ENCODE data around the gene LYRM4.

LYRM4 gene

DNA sequence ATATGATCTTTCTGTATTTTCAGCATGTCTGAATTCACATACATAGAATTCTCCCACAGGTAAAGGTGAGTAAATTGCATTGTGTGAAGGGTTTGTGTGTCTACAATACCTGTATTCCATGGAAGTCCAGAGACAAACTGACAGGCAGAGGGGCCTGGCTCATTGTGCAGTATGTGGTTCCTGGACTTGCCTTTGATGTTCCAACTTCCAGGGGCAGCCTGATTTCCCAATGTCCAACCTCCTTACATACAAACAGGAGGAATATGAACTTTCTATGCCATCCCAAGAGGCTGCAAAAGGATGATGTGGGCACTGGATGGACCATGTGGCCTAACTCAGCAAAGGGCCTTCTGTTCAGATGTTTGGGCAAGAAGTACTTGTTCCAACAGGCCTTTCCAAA, 58.5 kb downstream of the LYRM4 start:
- Histone ChIP-seq H3K4me3 (ENCODE audit: insufficient read depth in 1 of 2, low read depth in 1 of 2, low read length in 2 of 2) (no peak overlapping the region), H4K91ac (ENCODE audit: low read length) (no peak overlapping the region), H2BK120ac (ENCODE audit: low read depth, low read length) (no peak overlapping the region), H2BK15ac (ENCODE audit: low read depth, poor library complexity, severe bottlenecking) (no peak overlapping the region), H3K36me3 (ENCODE audit: control insufficient read depth in 1 of 2, insufficient read depth in 2 of 2, low read depth in 1 of 2, low read length in 2 of 2) (peaks cover 0 to 5% of the 10 kb centered on the region in 2 experiments), H2BK5ac (ENCODE audit: low read depth, low read length, poor library complexity, severe bottlenecking) (no peak overlapping the region), H3K4me2 (ENCODE audit: low read length, poor library complexity, severe bottlenecking) (no peak overlapping the region), H3K79me1 (replicated peaks; ENCODE audit: low read length, poor library complexity, severe bottlenecking) (peaks cover 33% of the 10 kb centered on the region), H2AK5ac (ENCODE audit: low read length, severe bottlenecking) (no peak overlapping the region), H3K27ac (ENCODE audit: low read length, poor library complexity, severe bottlenecking) (no peak overlapping the region), H3K4me1 (ENCODE audit: control insufficient read depth, insufficient read depth, low read depth, low read length) (peaks cover 7% of the 10 kb centered on the region), H3K27me3 (ENCODE audit: control insufficient read depth in 1 of 2, insufficient read depth in 1 of 2, low read length in 2 of 2) (no peaks in the 10 kb centered on the region), H3K18ac (ENCODE audit: low read depth in 1 of 2, low read length in 2 of 2) (no peak overlapping the region), H3K14ac (ENCODE audit: low read length in 2 of 2) (no peak overlapping the region), H4K8ac (ENCODE audit: low read length) (no peak overlapping the region), H2BK12ac (ENCODE audit: low read length in 2 of 2) (no peak overlapping the region), H3K9ac (ENCODE audit: low read length) (no peak overlapping the region), H3K9me3 (ENCODE audit: control insufficient read depth, low read length) (no peaks in the 10 kb centered on the region), H3K23ac (ENCODE audit: low read length in 2 of 2) (no peak overlapping the region), H3K4ac (ENCODE audit: low read depth in 1 of 2, low read length in 2 of 2) (no peak overlapping the region), H2AFZ (ENCODE audit: low read depth, low read length) (no peak overlapping the region)
- no peak for DNase-seq

GRCh38 chr6:5201271-5201670, 59.5 kb downstream of the LYRM4 start:
- Histone ChIP-seq H2BK12ac (ENCODE audit: low read length in 2 of 2) (no peak overlapping the region), H3K9me3 (ENCODE audit: control insufficient read depth, low read length) (no peaks in the 10 kb centered on the region), H2BK5ac (ENCODE audit: low read depth, low read length, poor library complexity, severe bottlenecking) (no peak overlapping the region), H3K14ac (ENCODE audit: low read length in 2 of 2) (no peak overlapping the region), H3K4me2 (ENCODE audit: low read length, poor library complexity, severe bottlenecking) (no peak overlapping the region), H2AFZ (ENCODE audit: low read depth, low read length) (no peak overlapping the region), H3K4me3 (ENCODE audit: insufficient read depth in 1 of 2, low read depth in 1 of 2, low read length in 2 of 2) (no peak overlapping the region), H4K8ac (ENCODE audit: low read length) (no peak overlapping the region), H2AK5ac (ENCODE audit: low read length, severe bottlenecking) (no peak overlapping the region), H2BK15ac (ENCODE audit: low read depth, poor library complexity, severe bottlenecking) (no peak overlapping the region), H3K27ac (ENCODE audit: low read length, poor library complexity, severe bottlenecking) (no peak overlapping the region), H3K4ac (ENCODE audit: low read depth in 1 of 2, low read length in 2 of 2) (no peak overlapping the region), H3K79me1 (replicated peaks; ENCODE audit: low read length, poor library complexity, severe bottlenecking) (peaks cover 33% of the 10 kb centered on the region), H4K91ac (ENCODE audit: low read length) (no peak overlapping the region), H3K9ac (ENCODE audit: low read length) (no peak overlapping the region), H3K36me3 (ENCODE audit: control insufficient read depth in 1 of 2, insufficient read depth in 2 of 2, low read depth in 1 of 2, low read length in 2 of 2) (peaks cover 0 to 5% of the 10 kb centered on the region in 2 experiments), H3K27me3 (ENCODE audit: control insufficient read depth in 1 of 2, insufficient read depth in 1 of 2, low read length in 2 of 2) (no peaks in the 10 kb centered on the region), H3K18ac (ENCODE audit: low read depth in 1 of 2, low read length in 2 of 2) (no peak overlapping the region), H2BK120ac (ENCODE audit: low read depth, low read length) (no peak overlapping the region), H3K4me1 (ENCODE audit: control insufficient read depth, insufficient read depth, low read depth, low read length) (peaks cover 7% of the 10 kb centered on the region), H3K23ac (ENCODE audit: low read length in 2 of 2) (no peak overlapping the region)
- no peak for DNase-seq
- WGBS: 93% methylated on average over 5 of the region's 5 CpGs

- no peak for DNase-seq
- Histone ChIP-seq H3K9me3 (ENCODE audit: control insufficient read depth, low read length) (no peaks in the 10 kb centered on the region), H3K9ac (ENCODE audit: low read length) (no peak overlapping the region), H3K36me3 (ENCODE audit: control insufficient read depth in 1 of 2, insufficient read depth in 2 of 2, low read depth in 1 of 2, low read length in 2 of 2) (peaks cover 0 to 8% of the 10 kb centered on the region in 2 experiments), H3K4ac (ENCODE audit: low read depth in 1 of 2, low read length in 2 of 2) (no peak overlapping the region), H3K18ac (ENCODE audit: low read depth in 1 of 2, low read length in 2 of 2) (no peak overlapping the region), H2BK15ac (ENCODE audit: low read depth, poor library complexity, severe bottlenecking) (no peak overlapping the region), H3K27me3 (ENCODE audit: control insufficient read depth in 1 of 2, insufficient read depth in 1 of 2, low read length in 2 of 2) (no peaks in the 10 kb centered on the region), H3K4me3 (ENCODE audit: insufficient read depth in 1 of 2, low read depth in 1 of 2, low read length in 2 of 2) (no peak overlapping the region), H4K91ac (ENCODE audit: low read length) (no peak overlapping the region), H3K27ac (ENCODE audit: low read length, poor library complexity, severe bottlenecking) (no peak overlapping the region), H2AK5ac (ENCODE audit: low read length, severe bottlenecking) (no peak overlapping the region), H2BK120ac (ENCODE audit: low read depth, low read length) (no peak overlapping the region), H3K4me2 (ENCODE audit: low read length, poor library complexity, severe bottlenecking) (no peak overlapping the region), H3K23ac (ENCODE audit: low read length in 2 of 2) (no peak overlapping the region), H2AFZ (ENCODE audit: low read depth, low read length) (no peak overlapping the region), H3K79me1 (replicated peaks; ENCODE audit: low read length, poor library complexity, severe bottlenecking) (peaks cover 39% of the 10 kb centered on the region), H2BK12ac (ENCODE audit: low read length in 2 of 2) (no peak overlapping the region), H3K14ac (ENCODE audit: low read length in 2 of 2) (no peak overlapping the region), H3K4me1 (ENCODE audit: control insufficient read depth, insufficient read depth, low read depth, low read length) (no peaks in the 10 kb centered on the region), H2BK5ac (ENCODE audit: low read depth, low read length, poor library complexity, severe bottlenecking) (no peak overlapping the region), H4K8ac (ENCODE audit: low read length) (no peak overlapping the region)
Measured at GRCh38 chr6:5199702-5200101, 61.0 kb downstream of the LYRM4 start.

DNA sequence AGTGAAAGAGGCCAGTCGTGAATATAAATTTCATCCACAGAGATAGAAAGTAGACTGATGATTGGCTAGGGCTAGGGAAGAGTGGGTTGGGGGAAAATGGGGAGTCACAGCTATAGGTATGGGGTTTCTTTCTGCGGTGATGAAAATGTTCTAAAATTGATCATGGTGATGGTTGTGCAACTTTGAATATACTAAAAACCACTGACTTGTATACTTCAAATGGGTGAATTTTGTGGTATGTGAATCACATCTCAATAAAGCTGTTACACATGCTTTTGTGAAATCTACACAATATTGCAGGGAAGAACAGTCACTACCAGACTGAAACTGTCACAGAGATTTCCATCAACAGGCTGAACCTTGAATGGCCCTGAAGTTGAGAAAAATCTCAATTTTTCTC, 61.5 kb downstream of the LYRM4 start:
- H4K91ac ChIP-seq (ENCODE audit: low read length): no peak overlapping the region
- H3K9me3 ChIP-seq (ENCODE audit: control insufficient read depth, low read length): no peaks in the 10 kb centered on the region
- H3K4me3 ChIP-seq (ENCODE audit: insufficient read depth in 1 of 2, low read depth in 1 of 2, low read length in 2 of 2): no peak overlapping the region
- no peaks in the 10 kb centered on the region for H3K27me3 ChIP-seq (ENCODE audit: control insufficient read depth in 1 of 2, insufficient read depth in 1 of 2, low read length in 2 of 2)
- H3K9ac ChIP-seq (ENCODE audit: low read length): no peak overlapping the region
- H3K14ac ChIP-seq (ENCODE audit: low read length in 2 of 2): no peak overlapping the region
- DNase-seq: no peak
- no peak overlapping the region for H2AFZ ChIP-seq (ENCODE audit: low read depth, low read length)
- no peak overlapping the region for H2BK5ac ChIP-seq (ENCODE audit: low read depth, low read length, poor library complexity, severe bottlenecking)
- H4K8ac ChIP-seq (ENCODE audit: low read length): no peak overlapping the region
- no peak overlapping the region for H2BK12ac ChIP-seq (ENCODE audit: low read length in 2 of 2)
- no peak overlapping the region for H3K23ac ChIP-seq (ENCODE audit: low read length in 2 of 2)
- peaks cover 38% of the 10 kb centered on the region for H3K79me1 ChIP-seq (replicated peaks; ENCODE audit: low read length, poor library complexity, severe bottlenecking)
- no peak overlapping the region for H3K4me2 ChIP-seq (ENCODE audit: low read length, poor library complexity, severe bottlenecking)
- H3K27ac ChIP-seq (ENCODE audit: low read length, poor library complexity, severe bottlenecking): no peak overlapping the region
- H2AK5ac ChIP-seq (ENCODE audit: low read length, severe bottlenecking): no peak overlapping the region
- 97% methylated on average over 2 of the region's 2 CpGs for WGBS
- no peak overlapping the region for H3K18ac ChIP-seq (ENCODE audit: low read depth in 1 of 2, low read length in 2 of 2)
- H3K4ac ChIP-seq (ENCODE audit: low read depth in 1 of 2, low read length in 2 of 2): no peak overlapping the region
- no peak overlapping the region for H2BK120ac ChIP-seq (ENCODE audit: low read depth, low read length)
- H3K36me3 ChIP-seq (ENCODE audit: control insufficient read depth in 1 of 2, insufficient read depth in 2 of 2, low read depth in 1 of 2, low read length in 2 of 2): peaks cover 0 to 8% of the 10 kb centered on the region in 2 experiments
- H3K4me1 ChIP-seq (ENCODE audit: control insufficient read depth, insufficient read depth, low read depth, low read length): no peaks in the 10 kb centered on the region
- no peak overlapping the region for H2BK15ac ChIP-seq (ENCODE audit: low read depth, poor library complexity, severe bottlenecking)

Data from mesenchymal stem cell (in vitro differentiated cells and primary cell).